DOHH2 (cell line): ENCODE measurements around the gene DPH5.

Experiments used
- H3F3A ChIP-seq: fragments of 200-600 bp; sonication (generic), shearing (Covaris generic); 2 replicates; pipeline ENCODE4 v1.6.0; 2016; ENCODE audit warnings: antibody characterized with exemption, mild to moderate bottlenecking; ENCODE audit not compliant: control insufficient read depth, insufficient read depth
- H3K27ac ChIP-seq: fragments of 200-600 bp; sonication (generic); 2 replicates; pipeline ENCODE4 v1.5.1; 2014; ENCODE audit warnings: low read depth, mild to moderate bottlenecking, low read length, moderate library complexity
- H3K27me3 ChIP-seq: fragments of 200-600 bp; sonication (generic); 2 replicates; pipeline ENCODE4 v1.6.1; 2014; ENCODE audit warnings: mild to moderate bottlenecking, low read length, mixed read lengths; ENCODE audit not compliant: control insufficient read depth
- H3K36me3 ChIP-seq: fragments of 200-600 bp; sonication (generic); 2 replicates; pipeline ENCODE4 v1.6.1; 2014; ENCODE audit warnings: mild to moderate bottlenecking, low read length, moderate library complexity, mixed read lengths; ENCODE audit not compliant: control insufficient read depth
- H3K4me1 ChIP-seq: fragments of 200-600 bp; sonication (generic); 2 replicates; pipeline ENCODE4 v1.6.1; 2014; ENCODE audit warnings: mild to moderate bottlenecking, low read length, mixed read lengths; ENCODE audit not compliant: control insufficient read depth
- H3K4me2 ChIP-seq: fragments of 200-600 bp; sonication (generic); 2 replicates; pipeline ENCODE4 v1.6.0; 2014; ENCODE audit warnings: mild to moderate bottlenecking, low read length, moderate library complexity
- H3K4me3 ChIP-seq: fragments of 200-600 bp; sonication (generic); 2 replicates; pipeline ENCODE4 v1.5.1; 2014; ENCODE audit warnings: mild to moderate bottlenecking, low read length, mixed read lengths
- H3K79me2 ChIP-seq: fragments of 200-600 bp; sonication (generic); 2 replicates; pipeline ENCODE4 v1.6.1; 2014; ENCODE audit warnings: mild to moderate bottlenecking, low read length, mixed read lengths; ENCODE audit not compliant: control insufficient read depth
- H3K9me2 ChIP-seq: fragments of 200-600 bp; sonication (generic); replicated peaks from 2 replicates; pipeline ENCODE4 v1.6.1; 2014; ENCODE audit warnings: mild to moderate bottlenecking, low read length, mixed read lengths; ENCODE audit not compliant: control insufficient read depth
- H3K9me3 ChIP-seq: fragments of 200-600 bp; sonication (generic); 2 replicates; pipeline ENCODE4 v1.6.1; 2014; ENCODE audit warnings: antibody characterized with exemption, low read length, mixed read lengths; ENCODE audit not compliant: control insufficient read depth, insufficient read depth
- H4K20me1 ChIP-seq: fragments of 200-600 bp; sonication (generic); 2 replicates; pipeline ENCODE4 v1.6.0; 2014; ENCODE audit warnings: low read depth, mild to moderate bottlenecking, antibody characterized with exemption, low read length, moderate library complexity; ENCODE audit not compliant: control insufficient read depth, insufficient read depth
- EZH2phosphoT487 ChIP-seq: fragments of 200-600 bp; sonication (generic); IDR thresholded peaks from 2 replicates; pipeline ENCODE4 v1.6.1; 2017; ENCODE audit warnings: borderline replicate concordance, mild to moderate bottlenecking, antibody characterized with exemption, low read length, moderate library complexity, mixed read lengths
- TF ChIP-seq, protein P1 (sequence below): fragments of 200-600 bp; sonication (generic); IDR thresholded peaks from one replicate; pipeline ENCODE4 v1.5.1; 2014; ENCODE audit warnings: antibody characterized with exemption, mild to moderate bottlenecking, low read depth, low read length; ENCODE audit not compliant: poor library complexity, severe bottlenecking

DPH5 gene

GRCh38 chr1:100943533-100943932 lies 82.1 kb downstream of the DPH5 start:
- Histone ChIP-seq H3K36me3 (peaks cover 4% of the 10 kb centered on the region), H3K79me2 (no peaks in the 10 kb centered on the region), H4K20me1 (no peaks in the 10 kb centered on the region), H3F3A (no peaks in the 10 kb centered on the region), H3K4me2 (no peak overlapping the region), H3K4me1 (no peaks in the 10 kb centered on the region), H3K27me3 (no peaks in the 10 kb centered on the region), H3K27ac (no peak overlapping the region), H3K4me3 (no peak overlapping the region), H3K9me3 (no peaks in the 10 kb centered on the region), H3K9me2 (no peaks in the 10 kb centered on the region)
- TF ChIP-seq EZH2phosphoT487, result no peak
- TF ChIP-seq, protein P1, sequence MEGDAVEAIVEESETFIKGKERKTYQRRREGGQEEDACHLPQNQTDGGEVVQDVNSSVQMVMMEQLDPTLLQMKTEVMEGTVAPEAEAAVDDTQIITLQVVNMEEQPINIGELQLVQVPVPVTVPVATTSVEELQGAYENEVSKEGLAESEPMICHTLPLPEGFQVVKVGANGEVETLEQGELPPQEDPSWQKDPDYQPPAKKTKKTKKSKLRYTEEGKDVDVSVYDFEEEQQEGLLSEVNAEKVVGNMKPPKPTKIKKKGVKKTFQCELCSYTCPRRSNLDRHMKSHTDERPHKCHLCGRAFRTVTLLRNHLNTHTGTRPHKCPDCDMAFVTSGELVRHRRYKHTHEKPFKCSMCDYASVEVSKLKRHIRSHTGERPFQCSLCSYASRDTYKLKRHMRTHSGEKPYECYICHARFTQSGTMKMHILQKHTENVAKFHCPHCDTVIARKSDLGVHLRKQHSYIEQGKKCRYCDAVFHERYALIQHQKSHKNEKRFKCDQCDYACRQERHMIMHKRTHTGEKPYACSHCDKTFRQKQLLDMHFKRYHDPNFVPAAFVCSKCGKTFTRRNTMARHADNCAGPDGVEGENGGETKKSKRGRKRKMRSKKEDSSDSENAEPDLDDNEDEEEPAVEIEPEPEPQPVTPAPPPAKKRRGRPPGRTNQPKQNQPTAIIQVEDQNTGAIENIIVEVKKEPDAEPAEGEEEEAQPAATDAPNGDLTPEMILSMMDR, result no peak

DNA sequence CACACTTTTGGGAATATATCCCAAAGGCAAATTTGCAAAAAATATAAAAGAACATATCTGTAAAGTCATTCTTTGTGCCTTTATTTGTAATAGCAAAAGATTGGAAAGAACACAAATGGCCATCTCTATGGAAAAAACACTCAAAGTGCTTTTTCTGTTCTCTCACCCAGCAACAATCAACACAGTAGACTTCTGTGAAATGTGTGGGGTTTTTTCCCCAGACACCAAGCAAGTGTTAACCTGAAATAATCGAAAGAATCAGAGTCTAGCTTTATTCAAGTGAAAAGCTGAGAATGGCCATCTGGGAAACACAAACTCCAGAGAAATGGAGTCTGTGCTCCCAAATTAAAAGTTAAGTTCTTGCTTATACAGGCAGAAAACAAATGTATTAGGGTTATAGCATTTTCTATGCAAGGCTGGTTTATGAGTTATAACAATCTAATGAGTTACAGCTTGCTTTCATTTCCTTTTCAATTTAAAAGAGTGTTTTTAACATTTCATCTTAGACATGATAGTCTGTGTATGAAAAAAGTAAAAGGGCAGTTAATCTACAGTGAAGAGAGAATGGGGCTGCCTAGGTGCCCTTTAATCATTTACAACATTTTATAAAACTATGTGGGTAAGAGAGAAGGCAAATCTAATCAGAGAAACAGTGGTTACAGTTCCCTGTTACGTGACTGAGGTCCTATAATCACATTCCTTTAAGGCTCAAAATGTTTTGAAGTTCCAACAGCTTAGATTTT lies 83.1 kb downstream of the DPH5 start:
- Histone ChIP-seq H3K27me3 (no peaks in the 10 kb centered on the region), H3K9me3 (no peaks in the 10 kb centered on the region), H3F3A (no peaks in the 10 kb centered on the region), H4K20me1 (no peaks in the 10 kb centered on the region), H3K79me2 (no peaks in the 10 kb centered on the region), H3K27ac (no peak overlapping the region), H3K36me3 (peaks cover 12% of the 10 kb centered on the region), H3K4me2 (no peak overlapping the region), H3K4me3 (no peak overlapping the region), H3K9me2 (no peaks in the 10 kb centered on the region), H3K4me1 (no peaks in the 10 kb centered on the region)
- TF ChIP-seq EZH2phosphoT487, result no peak
- TF ChIP-seq, protein P1, result no peak

GRCh38 chr1:100941580-100942216 lies 83.9 kb downstream of the DPH5 start:
- Histone ChIP-seq H3K9me2 (no peaks in the 10 kb centered on the region), H3K4me3 (no peak overlapping the region), H4K20me1 (no peaks in the 10 kb centered on the region), H3K79me2 (no peaks in the 10 kb centered on the region), H3K4me2 (no peak overlapping the region), H3K27me3 (no peaks in the 10 kb centered on the region), H3K9me3 (no peaks in the 10 kb centered on the region), H3K4me1 (no peaks in the 10 kb centered on the region), H3K27ac (no peak overlapping the region), H3K36me3 (peaks cover 14% of the 10 kb centered on the region), H3F3A (no peaks in the 10 kb centered on the region)
- TF ChIP-seq EZH2phosphoT487, result no peak
- TF ChIP-seq, protein P1, result no peak
